HepG2 (cell line): ENCODE results near the gene ANAPC1.

ENCODE experiments used
- EP300 ChIP-seq, 3 experiments: sonication (generic) in 1 of 3; formaldehyde crosslinking in 1 of 3; IDR thresholded peaks; 2 replicates each; pipeline versions ENCODE4 v1.5.1 to v1.6.1; 2011 to 2020; ENCODE audit warnings: low read depth in 2 of 3, low read length in 2 of 3, borderline replicate concordance in 1 of 3, improper control_type of control experiment in 1 of 3, mild to moderate bottlenecking in 1 of 3, missing genetic modification reagents in 1 of 3, moderate library complexity in 1 of 3
- HOXA7 ChIP-seq: sonication (generic); formaldehyde crosslinking; IDR thresholded peaks from 2 replicates; pipeline ENCODE4 v1.8.1; 2022; ENCODE audit warnings: mild to moderate bottlenecking, missing genetic modification reagents, moderate library complexity
- JARID2 ChIP-seq: sonication (generic); formaldehyde crosslinking; IDR thresholded peaks from 2 replicates; pipeline ENCODE4 v1.8.1; 2023; ENCODE audit warnings: missing genetic modification reagents, inconsistent platforms; ENCODE audit not compliant: insufficient replicate concordance
- JUND ChIP-seq: sonication (generic); formaldehyde crosslinking; IDR thresholded peaks from 2 replicates; pipeline ENCODE4 v1.8.0; 2022; ENCODE audit warnings: mild to moderate bottlenecking, missing genetic modification reagents
- POLR2A ChIP-seq, 2 experiments: IDR thresholded peaks; 2 replicates each; pipeline ENCODE4 v1.6.1; 2011; ENCODE audit warnings: low read depth in 2 of 2, low read length in 2 of 2, mild to moderate bottlenecking in 1 of 2, moderate library complexity in 1 of 2; ENCODE audit not compliant: insufficient read depth in 1 of 2
- YY1 ChIP-seq: IDR thresholded peaks from 2 replicates; pipeline ENCODE4 v1.6.1; 2011; ENCODE audit warnings: low read length, low read depth, moderate library complexity, mild to moderate bottlenecking; ENCODE audit not compliant: insufficient read depth, insufficient replicate concordance
- ZFX ChIP-seq: sonication (generic); formaldehyde crosslinking; IDR thresholded peaks from 2 replicates; pipeline ENCODE4 v1.4.0; 2020; ENCODE audit warnings: mild to moderate bottlenecking, low read depth, missing genetic modification reagents, moderate library complexity
- ZKSCAN5 ChIP-seq: sonication (generic); formaldehyde crosslinking; IDR thresholded peaks from 2 replicates; pipeline ENCODE4 v1.5.1; 2020; ENCODE audit warnings: mild to moderate bottlenecking, missing genetic modification reagents
- ZNF143 ChIP-seq: sonication (generic); formaldehyde crosslinking; IDR thresholded peaks from 2 replicates; pipeline ENCODE4 v1.4.0; 2020; ENCODE audit warnings: missing genetic modification reagents
- ZNF230 ChIP-seq: sonication (generic); formaldehyde crosslinking; IDR thresholded peaks from 2 replicates; pipeline ENCODE4 v1.4.0; 2020; ENCODE audit warnings: mild to moderate bottlenecking, missing genetic modification reagents
- ZNF430 ChIP-seq: sonication (generic); formaldehyde crosslinking; IDR thresholded peaks from 2 replicates; pipeline ENCODE4 v1.9.0; 2021; ENCODE audit warnings: mild to moderate bottlenecking, missing genetic modification reagents
- ZNF432 ChIP-seq: sonication (generic); formaldehyde crosslinking; IDR thresholded peaks from 2 replicates; pipeline ENCODE4 v1.5.0; 2020; ENCODE audit warnings: missing genetic modification reagents, mild to moderate bottlenecking, borderline replicate concordance
- TF ChIP-seq, protein P1 (sequence below): sonication (generic); formaldehyde crosslinking; conservative IDR thresholded peaks from 2 replicates; pipeline ENCODE4 v1.4.0; 2020; ENCODE audit warnings: missing genetic modification reagents

DNA sequence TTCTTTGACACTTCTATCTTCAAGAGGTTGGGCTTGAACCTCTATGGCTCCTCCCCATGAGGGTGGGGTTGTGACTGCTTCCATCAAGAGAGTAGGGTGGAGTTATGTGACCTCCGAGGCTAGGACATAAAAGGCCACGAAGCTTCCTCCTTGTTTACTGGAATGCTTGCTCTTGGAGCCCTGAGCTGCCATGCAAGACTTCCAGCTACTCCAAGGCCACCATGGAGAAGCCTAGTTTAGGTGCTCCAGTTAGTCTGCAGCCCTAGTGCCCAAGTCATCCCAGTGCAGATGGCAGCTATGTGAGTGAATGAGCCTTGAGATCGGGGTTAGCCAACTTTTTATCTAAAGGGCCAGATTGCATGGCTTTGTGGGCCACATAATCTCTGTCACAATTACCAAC, 12.0 kb upstream of the ANAPC1 start:
- no peak for TF ChIP-seq EP300 (IDR thresholded peaks at IDR 0.05; ENCODE audit: low read depth in 2 of 2, low read length in 2 of 2)
- no peak for TF ChIP-seq EP300 (CRISPR knock-in tag; IDR thresholded peaks at IDR 0.05; ENCODE audit: borderline replicate concordance)
- no peak for TF ChIP-seq ZNF143 (CRISPR knock-in tag)
- TF ChIP-seq JARID2 (CRISPR knock-in tag), result no peak
- no peak for TF ChIP-seq POLR2A (IDR thresholded peaks at IDR 0.05; ENCODE audit: insufficient read depth in 1 of 2, low read depth in 2 of 2, low read length in 2 of 2)
- TF ChIP-seq, protein P1, sequence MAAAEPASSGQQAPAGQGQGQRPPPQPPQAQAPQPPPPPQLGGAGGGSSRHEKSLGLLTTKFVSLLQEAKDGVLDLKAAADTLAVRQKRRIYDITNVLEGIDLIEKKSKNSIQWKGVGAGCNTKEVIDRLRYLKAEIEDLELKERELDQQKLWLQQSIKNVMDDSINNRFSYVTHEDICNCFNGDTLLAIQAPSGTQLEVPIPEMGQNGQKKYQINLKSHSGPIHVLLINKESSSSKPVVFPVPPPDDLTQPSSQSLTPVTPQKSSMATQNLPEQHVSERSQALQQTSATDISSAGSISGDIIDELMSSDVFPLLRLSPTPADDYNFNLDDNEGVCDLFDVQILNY, result no peak
- no peak for TF ChIP-seq HOXA7
- no peak for TF ChIP-seq ZNF432 (CRISPR knock-in tag)
- TF ChIP-seq JUND (CRISPR knock-in tag), result no peak
- no peak for TF ChIP-seq YY1
- TF ChIP-seq ZNF430, result no peak
- TF ChIP-seq ZKSCAN5 (CRISPR knock-in tag), result no peak
- no peak for TF ChIP-seq ZNF230 (CRISPR knock-in tag)
- TF ChIP-seq ZFX (CRISPR knock-in tag), result no peak
